Stimulated activated CD4-positive, alpha-beta T cell treated with anti-CD3 and anti-CD28 coated beads, Interleukin-2, amount 100 ng/mL, for 24 hours (primary cell): ENCODE measurements around the gene CES2.
"Not testable (repeated sequence)": the region's sequence is repeated elsewhere in the genome, so short reads cannot be mapped to it uniquely, and the experiment has no call there.

Source experiments
- DNase-seq, 2 donors: peaks; one replicate each; pipeline ENCODE4 v3.0.0-alpha.2; 2020

CES2 gene, protein sequence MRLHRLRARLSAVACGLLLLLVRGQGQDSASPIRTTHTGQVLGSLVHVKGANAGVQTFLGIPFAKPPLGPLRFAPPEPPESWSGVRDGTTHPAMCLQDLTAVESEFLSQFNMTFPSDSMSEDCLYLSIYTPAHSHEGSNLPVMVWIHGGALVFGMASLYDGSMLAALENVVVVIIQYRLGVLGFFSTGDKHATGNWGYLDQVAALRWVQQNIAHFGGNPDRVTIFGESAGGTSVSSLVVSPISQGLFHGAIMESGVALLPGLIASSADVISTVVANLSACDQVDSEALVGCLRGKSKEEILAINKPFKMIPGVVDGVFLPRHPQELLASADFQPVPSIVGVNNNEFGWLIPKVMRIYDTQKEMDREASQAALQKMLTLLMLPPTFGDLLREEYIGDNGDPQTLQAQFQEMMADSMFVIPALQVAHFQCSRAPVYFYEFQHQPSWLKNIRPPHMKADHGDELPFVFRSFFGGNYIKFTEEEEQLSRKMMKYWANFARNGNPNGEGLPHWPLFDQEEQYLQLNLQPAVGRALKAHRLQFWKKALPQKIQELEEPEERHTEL

DNA sequence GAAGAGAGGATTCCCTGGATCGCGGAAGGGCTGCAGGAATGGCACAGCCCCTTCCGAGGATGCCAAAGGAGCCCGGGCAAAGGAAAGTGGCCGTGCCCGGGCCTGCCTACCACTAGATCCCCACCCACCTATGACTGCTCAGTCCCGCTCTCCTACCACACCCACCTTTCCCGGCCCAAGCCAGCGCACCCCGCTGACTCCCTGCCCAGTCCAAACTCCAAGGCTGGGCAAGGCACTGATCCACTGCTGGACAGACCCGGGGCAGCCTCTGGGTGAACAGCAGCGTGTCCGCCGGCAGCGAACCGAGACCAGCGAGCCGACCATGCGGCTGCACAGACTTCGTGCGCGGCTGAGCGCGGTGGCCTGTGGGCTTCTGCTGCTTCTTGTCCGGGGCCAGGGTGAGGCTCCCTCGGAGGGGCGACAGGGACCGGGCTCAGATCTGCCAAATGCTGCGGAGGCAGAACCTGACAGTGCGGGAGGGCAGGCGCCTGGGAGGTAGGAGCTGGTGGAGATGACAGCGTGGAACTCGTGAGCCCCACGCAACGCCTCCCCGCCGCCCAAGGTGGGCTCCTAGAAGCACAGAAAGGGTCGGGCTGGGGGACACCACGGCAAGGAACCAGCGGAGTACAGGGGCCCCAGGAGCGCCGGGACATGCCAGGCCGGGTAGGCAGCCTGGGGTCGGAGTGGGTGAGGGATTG is at the start of gene CES2:
CES2 (plus strand) TSS at position 203 of the 698 bp plus-strand sequence; CDS start at position 323, 120 bp downstream.
- no peak for DNase-seq

GRCh38 chr16:66886321-66886720 is 49.0 kb upstream of the CES2 start:
- DNase-seq, result no peak

DNA sequence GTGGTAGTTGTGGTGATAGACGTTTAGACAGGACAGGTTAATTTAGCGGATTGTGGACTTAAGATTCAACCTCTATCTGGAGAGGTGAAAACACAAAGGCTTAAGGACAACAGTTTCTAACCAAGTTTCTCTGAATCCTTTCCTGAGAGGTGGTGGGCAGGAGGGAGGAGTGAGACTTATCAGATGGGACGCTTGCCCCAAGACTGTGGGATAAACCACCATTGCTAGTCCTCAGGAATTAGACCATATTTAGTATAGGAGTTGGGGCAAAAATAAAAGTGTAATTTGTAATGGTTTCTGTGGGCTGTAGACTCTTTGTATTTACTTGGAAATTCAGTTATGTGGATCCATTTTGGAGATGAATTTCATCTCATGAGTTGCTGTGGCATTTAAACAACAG is 48.4 kb upstream of the CES2 start:
- no peak for DNase-seq

DNA sequence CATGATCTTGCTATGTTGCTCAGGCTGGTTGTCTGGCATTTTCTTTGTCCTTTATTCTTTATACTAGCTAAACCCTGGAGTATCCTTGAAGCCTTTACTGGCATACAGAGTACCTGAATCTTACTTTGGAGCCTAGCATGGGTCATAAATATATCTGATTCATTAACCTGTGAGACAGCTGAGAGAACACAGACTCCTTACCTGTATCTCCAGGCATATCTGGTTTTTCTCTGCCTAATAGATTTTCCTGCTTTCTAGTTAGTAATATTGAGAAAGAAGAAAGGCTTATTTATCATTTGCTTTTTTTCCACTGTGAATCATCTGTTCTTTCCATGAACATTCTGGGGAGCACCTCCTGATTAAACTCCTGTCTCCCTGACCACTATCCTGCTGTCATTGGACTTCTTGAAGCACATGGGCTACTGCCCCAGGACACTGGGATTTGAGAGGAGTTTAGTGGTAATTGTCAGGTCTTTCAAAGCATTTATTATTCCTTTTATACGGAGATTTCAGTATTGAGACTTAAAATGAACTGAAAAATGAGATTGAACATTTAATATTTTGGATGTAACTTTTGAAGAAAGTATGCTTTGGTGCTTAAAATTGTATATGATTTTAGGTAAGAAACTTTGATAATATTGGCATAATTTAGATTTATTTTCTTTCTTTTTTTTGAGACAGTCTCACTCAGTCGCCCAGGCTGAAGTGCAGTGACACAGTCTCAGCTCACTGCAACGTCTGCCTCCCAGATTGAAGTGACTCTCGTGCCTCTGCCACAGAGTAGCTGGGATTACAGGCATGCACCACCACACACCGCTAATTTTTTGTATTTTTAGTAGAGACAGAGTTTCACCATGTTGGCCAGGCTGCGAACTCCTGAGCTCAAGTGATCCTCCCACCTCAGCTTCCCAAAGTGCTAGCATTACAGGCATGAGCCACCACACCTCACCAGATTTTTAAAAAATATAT is 46.4 kb upstream of the CES2 start:
- no peak for DNase-seq

GRCh38 chr16:66889622-66890021 is 45.7 kb upstream of the CES2 start:
- DNase-seq, result no peak

DNA sequence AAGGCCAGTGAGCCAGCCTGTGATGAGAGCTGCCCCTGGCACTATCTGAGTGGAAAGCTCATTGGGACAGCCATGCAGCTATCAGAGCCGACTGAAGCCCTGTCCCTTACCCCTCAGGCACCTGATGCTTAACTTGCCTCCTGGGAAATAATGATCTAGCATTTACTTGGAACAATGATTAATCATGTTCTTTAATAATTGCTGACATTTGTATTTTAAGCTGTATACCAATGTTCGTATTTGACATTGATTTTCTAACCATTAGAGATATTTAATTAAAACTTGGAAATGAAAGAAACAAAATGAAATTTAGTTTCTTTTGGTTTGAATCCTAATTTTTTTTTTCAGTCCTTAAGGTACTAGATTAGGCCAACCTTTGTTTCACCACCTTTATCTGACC is 44.5 kb upstream of the CES2 start:
- DNase-seq, result no peak

GRCh38 chr16:66891360-66891759 is 44.0 kb upstream of the CES2 start:
- no peak for DNase-seq

- no peak for DNase-seq
These were observed 43.5 kb upstream of the CES2 start for GRCh38 chr16:66891797-66892196.

GRCh38 chr16:66894055-66894454 is 41.3 kb upstream of the CES2 start:
- DNase-seq, result no peak

DNA sequence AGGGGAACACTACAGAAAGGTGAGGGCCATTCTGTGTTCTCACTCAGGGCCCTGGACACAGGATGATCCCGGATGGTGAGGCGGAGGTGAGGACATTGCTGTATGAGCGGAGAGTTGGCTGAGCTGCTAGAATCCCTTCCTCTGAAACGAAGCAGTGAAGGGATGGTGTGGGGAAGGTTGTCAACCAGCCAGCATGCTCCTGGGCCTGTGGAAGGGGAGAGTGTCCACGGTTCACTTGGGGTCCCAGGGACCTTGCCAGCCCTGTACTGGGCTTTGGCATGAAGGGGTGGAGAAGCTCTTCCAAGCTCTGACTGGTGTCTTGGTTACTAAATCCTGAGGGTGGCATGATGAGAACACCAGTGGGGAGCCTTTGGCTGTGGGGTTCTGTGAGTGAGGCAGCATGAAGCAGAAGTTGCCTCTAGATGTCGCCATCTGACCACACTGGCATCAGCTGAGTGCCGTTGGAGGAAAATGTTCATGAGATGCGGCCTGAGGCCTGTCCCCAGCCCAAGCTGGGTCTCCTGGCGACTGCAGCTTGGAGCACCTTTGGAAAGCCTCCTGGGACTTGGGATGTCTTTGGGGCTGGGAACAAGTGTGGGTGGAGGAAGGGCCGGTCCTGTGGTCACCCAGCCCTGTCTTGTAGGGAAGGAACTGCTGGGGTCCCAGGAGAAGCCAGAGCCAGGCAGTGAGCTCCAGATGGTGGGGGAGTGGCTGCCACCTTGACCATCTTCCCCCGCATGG is 40.2 kb upstream of the CES2 start:
- DNase-seq, result peak; percentile 58 to 61

GRCh38 chr16:66895689-66895979 is 39.7 kb upstream of the CES2 start:
- DNase-seq, result no peak

DNA sequence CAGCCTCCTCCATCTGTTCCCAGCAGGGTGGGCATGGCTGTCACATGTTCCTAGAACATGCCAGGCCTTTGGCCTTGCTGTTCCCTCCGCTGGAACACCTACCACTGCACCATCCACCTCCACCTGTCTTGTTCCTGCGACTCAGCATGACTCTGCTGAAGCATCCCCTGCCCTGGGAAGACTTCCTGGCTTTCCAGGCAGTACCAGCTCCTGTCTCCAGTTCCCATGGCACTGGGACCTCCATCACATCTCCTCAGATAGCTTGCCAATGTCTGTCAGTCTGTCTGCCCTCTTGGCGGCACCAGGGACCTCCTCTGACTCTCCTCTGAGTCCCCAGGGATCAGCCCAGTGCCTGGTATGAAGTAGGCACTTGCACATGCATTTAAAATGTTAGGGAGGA is 39.3 kb upstream of the CES2 start:
- no peak for DNase-seq

- not testable (repeated sequence) for DNase-seq
These were observed 38.6 kb upstream of the CES2 start for GRCh38 chr16:66896682-66897081.

DNA sequence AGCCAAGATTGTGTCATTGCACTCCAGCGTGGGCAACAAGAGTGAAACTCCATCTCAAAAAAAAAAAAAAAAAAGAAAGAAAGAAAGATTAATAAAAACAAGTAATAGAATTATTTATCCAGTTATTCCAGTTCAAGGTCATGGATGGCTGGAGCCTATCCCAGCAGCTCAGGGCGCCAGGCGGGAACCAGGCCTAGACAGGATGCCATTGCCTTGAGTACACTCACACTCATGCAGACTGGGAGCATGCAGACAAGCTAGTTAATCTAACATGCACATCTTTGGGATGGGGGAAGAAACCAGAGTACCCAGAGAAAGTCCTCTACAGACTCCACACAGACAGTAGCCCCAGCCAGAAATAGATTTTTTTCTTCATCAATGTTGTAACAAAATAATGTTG is 37.1 kb upstream of the CES2 start:
- no peak for DNase-seq

DNA sequence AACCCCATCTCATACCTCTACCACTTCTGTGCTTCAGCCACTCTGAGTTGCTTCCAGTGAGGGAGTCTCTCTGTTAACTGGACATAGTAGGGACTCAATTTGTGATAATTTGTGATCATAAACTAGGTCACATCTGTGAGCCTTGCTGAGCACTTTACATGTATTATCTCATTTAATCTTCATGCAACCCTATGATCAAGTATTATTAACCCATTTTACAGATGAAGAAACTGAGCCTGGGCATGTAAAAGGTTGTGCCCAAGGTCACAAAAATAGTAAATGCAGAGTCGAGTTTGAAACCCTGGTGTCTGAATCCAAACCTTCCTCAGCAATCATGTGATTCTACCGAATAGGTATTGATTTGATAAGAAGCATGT is 36.4 kb upstream of the CES2 start:
- no peak for DNase-seq

- no peak for DNase-seq
These were observed 35.9 kb upstream of the CES2 start for GRCh38 chr16:66899310-66899944.

- no peak for DNase-seq
These were observed 35.2 kb upstream of the CES2 start for GRCh38 chr16:66899945-66900710.

DNA sequence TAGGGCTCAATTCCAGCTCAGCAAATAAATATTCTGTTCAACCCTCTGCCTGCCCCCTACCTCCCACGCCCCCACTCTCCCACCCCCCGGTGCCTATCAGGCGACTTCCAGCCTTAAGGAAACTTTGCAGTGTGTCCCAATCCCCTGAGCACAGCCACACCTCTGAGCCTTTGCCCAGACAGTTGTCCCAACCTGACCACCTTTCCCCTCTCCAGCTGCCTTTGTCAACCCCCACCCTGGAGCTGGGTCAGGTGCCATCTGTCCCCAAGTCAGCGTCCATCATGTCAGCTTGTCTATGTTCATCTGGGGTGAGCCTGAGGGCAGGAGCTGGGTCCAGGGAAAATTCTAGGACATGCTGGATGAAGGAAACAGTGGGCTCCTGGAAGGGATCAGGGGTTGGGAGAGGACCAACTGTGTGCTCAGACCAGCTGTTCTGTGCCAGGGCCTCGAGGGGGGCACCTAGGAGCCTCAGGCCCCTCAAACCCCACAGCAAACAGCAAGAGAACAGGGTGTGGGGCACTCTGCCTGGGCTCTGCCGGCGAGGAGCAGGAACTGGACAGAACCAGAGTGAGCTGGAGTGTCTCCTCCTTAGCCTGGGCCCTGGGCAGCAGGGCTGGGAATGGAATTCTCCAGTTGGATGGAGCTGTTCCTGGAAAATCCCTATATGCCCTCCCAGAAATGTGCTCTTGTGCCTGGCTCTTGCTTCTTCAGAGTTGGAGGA is 34.4 kb upstream of the CES2 start:
- no peak for DNase-seq

GRCh38 chr16:66901626-66902025 is 33.7 kb upstream of the CES2 start:
- no peak for DNase-seq
